DMS53 treated with DMSO at 0.1 percent for 48 hours (cell line): ENCODE data around the gene SUPV3L1.

Experiments used
- DNase-seq: peaks from one replicate; lab custom pipeline; 2025; ENCODE audit not compliant: unreplicated experiment; lab: John Stamatoyannopoulos, UW

SUPV3L1 gene

DNA sequence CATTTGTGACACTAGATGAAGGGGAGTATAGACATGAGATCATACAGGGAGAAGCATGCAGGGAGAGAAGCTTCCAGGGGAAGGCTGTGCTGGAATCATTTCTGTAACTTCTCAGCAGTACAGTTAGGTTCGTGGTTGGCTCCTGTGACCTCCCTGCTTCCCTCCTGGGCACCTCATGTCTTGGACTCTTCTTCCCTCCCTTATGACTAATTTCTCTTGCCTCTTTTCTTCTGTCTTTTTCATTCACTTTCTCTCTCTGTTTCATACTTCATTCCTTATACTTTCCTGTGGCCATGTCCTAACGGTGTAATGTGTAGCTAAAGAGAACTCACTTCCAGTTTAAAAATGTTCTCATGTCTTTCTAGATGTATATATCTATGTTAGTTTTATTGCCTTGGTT lies 21.0 kb downstream of the SUPV3L1 start:
- no peak for DNase-seq

DNA sequence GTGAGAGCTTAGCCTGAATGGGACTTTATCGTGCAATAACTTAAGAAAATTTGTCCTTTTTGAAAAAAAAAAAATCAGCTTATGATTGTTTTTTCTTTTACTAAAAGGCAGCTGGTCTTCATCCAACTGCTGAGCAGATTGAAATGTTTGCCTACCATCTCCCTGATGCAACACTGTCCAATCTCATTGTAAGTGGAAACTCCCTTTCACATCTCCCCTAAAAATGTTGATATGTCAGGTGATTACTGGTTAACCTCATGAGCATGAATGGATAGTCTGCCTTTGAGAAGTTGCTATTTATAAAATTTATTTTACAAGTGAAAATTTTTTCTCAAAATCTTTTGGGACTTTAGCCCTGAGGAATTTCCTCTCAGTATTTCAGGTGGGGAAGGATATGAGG lies 22.3 kb downstream of the SUPV3L1 start:
- no peak for DNase-seq

DNA sequence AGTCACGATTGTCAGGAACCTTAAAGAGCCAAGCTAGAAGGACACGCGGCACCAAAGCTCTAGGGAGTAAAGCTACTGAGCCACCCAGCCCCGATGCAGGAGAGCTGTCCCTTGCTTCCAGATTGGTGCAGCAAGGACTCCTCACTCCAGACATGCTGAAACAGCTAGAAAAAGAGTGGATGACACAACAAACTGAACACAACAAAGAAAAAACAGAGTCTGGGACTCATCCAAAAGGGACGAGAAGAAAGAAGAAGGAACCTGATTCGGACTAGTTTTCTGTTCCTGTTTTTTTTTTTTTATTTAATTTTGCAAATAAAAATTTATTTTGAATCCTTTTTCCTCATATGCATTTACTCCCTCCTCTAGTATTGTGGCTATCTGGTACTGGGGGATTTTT lies 28.7 kb downstream of the SUPV3L1 start:
- DNase-seq: no peak

DNA sequence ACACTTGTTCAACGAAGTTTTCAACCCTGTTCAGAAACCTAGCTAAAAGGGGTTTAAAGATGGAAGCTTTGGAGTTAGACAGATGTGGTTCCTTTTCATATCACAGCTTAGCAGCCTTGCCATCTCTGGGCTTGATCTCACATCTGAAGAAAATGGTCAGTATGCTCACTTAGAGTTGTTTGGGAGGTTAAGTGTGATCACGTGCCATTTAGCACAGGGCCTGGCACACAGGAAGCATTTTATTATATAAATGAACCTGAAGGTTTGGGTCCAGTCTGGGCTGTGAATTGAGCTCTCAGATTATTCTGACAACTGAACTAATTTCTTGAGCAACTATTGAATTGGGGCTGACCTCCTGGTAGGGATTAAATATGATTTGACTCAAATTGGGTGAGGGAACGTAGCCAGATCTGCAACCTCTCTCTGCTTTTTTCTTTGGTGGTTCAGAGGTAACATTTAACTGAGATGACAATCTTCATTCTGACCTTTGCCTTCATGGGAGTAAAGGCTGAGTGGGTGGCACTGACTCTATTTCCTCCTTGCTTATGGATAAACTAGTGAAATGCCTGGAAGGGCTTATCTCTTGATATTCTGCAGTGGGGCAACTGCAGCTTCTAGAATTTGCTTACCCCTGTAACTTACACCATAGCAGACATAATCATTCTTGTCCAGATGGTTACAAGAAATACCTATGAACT lies 29.9 kb downstream of the SUPV3L1 start:
- DNase-seq: no peak

DNA sequence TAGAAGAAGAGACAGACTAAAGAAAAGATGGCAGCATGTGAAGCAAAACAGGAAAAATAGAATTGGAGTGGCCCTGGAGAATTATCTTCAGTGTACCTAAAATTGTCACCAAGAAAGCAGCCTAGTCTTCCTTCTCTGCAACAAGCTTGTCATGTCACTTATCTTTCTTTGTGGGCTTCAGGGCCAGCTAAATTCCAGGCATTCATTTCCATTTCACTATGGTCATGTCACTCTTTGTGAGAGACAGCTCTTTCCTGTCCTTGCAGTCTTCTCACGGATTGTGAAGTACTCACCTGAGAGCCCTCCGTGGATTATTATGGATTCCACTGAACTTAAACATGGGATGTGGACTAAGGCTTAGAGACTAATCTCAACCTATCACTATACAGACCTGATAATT lies 31.1 kb downstream of the SUPV3L1 start:
- DNase-seq: no peak

DNA sequence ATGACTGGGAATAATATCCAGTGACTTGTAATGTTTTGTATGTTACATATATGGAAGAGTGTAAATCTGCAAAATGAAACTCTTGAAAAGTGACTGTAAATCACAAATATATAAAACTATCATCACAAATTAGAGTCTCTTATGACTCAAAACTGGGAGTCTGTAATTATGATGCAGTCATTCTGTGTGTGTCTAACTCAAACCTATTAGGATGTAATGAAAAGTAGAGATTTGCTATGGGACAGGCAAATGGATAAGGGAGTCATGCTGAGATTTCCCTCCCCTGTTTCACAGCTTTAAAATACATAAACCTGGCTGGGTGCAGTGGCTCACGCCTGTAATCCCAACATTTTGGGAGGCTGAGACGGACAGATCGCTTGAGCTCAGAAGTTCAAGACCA lies 31.5 kb downstream of the SUPV3L1 start:
- DNase-seq: no peak

DNA sequence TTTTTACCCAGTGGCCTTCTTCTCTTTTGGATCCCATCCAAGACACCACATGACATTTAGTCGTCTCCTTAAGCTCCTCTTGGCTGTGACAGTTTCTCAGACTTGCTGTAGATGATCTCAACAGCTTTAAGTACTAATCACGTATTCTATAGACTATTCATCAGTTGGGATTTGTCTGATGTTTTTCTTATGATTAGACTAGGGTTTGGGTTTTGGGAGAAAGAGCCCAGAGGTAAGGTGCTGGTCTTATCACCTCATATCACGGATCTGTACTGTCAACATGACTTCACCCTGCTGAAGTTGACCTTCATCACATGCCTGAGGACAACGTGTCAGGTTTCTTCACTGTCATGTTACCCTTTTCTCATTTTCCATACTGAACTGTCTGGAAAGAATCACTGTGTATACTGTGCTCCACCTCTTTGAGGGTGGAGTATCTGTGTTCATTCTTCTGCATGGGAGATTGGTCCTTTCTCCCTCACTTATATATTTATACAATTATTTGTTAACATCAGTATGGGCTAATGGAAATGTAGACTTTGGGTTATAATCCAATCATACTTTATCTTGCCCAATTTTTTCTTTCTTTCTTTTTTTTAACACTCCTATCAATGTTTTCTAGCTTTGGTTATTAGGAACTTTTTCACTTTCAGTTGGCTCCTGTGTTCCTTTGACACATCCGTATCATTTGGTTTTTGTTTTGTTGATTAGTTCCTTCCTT lies 33.7 kb downstream of the SUPV3L1 start:
- DNase-seq: no peak

DNA sequence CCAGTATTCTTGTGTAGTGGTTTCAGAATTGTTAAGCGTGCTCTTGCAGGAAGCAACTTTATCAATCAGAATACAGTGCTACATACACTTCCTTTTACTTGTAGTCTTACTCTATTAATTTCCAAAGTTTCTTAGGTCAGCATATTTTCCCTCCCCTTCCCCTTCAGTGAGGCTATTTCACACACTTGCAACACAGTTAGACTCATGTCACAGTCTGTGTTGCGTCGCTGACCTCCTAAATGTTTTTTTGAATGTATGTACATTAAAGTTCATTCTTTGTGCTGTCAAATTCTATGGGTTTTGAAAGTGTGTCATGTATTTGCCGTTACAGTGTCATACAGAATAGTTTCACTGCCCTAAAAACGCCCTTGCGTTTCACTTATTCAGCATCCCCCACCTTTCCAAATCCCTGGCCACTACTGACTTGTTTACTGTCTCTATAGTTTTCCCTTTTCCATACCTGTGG lies 34.7 kb downstream of the SUPV3L1 start:
- no peak for DNase-seq

DNA sequence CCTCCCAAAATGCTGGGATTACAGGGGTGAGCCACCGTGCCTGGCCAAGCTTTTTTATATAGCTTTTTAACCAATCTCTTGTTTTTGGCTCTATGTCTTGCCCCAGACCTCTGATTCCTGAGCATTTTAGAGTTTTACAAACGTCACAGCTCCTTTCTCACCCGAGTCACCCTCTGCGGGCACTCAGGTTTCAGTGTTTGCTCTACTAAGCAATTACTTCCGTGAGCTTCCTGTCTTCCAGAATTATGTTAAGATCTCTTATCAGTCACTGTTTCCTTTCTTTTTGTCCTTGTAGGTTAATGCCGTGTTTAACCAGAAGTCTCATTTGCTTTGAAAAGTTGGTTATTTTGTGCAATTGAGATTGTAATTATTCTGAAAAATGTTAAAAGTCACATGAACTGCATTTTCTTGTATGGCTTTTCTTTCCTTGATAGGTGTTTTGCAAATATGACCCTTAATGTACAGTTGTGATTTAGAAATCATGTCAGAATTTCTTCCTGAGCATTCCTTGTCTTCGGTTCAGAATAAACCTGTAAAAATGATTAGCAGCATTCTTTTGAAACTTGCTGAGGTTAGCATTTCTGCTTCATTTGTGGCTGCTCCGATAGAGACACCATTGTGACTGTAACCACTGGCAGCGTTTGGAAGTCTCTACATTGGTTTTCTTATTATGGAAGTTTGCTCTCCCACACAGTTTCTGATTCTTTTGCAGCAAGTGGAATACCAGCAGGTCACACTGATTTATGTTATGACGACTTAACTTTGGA lies 35.6 kb downstream of the SUPV3L1 start:
- DNase-seq: no peak

DNA sequence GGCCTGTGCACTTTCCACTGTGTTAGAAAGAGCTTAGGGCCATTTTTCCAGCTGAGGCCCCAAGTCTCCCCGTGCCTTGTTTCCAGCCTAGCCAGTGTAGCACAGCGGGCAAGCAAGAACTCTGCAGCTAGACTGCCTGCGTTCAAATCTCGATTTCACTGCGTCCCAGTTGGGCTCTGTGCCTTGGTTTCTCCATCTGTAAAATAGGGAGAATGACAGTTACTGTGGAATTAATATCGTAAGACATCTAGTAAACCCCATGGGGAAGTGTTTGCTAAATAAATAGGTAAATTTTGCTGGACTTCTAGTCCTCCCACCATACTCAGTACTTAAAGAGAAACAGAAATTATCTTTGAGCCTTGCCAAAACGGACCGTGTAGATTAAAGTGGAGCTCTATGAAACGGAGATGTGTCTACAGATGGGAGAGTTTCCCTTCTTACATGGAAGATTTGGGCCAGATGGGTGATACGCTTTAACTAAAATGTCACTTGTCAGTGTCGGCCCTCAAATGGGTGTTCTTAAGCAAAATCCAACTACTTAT lies 36.6 kb downstream of the SUPV3L1 start:
- DNase-seq: no peak

DNA sequence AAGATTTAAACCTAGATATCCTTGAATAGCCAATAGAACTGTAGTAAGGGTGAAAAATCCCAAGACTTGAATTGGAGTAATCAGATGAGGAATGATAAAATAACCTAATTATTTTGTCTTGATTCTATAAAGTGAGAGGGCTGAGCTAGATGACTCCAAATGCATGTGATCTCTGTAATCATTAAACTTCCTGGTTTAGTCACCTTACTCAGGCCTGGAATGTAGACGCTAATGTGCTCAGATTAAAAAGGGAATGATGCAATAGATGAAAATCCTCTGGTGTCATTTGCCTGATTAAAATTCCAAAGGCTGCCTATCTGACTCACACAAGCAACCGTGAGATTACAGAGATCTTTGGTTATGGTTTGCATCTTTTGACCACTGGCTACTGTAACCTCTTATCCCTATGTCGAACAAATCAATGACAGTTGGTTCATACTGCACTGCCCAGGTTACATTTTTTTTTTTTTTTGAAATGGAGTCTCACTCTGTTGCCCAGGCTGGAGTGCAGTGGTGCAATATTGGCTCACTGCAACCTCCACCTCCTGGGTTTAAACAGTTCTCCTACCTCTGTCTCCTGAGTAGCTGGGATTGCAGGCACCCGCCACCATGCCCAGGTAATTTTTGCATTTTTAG lies 37.2 kb downstream of the SUPV3L1 start:
- peak; percentile 64 for DNase-seq

DNA sequence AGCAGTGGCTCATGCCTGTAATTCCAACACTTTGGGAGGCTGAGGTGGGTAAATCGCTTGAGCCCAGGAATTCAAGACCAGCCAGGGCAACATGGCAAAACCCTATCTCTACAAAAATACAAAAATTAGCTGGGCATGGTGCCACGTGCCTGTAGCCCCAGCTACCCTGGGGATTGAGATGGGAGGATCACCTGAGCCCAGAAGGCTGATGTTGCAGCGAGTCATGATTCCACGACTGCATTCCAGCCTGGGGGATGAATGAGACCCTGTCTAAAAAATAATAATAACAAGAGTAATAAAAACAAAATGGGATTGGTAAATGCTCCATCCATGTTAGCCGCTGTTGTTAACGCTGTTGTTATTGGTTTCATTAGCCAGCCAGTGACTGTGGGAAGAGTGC lies 38.8 kb downstream of the SUPV3L1 start:
- no peak for DNase-seq

DNA sequence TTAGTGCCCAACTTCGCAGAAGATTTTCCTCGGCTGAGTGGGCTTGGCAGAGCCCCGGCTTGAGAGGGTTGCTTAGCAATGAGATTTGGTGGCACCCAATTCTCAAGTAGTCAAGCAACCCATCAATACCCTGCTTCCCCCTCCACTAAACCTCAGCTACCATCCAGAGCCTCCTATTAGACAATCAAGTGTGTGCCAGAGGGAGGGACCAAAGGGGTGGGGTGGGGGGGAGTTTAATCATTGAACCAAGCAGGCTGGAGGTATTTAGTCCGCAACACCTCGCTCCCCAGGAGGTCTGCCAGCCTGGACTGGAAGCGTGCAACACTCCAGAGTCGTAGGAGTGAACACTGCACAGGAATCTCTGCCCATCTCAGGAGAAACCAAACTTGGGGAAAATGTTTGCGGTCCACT lies 40.0 kb downstream of the SUPV3L1 start, which contains the start of gene HKDC1:
Gene HKDC1 (plus strand): TSS at position 292 of the 411 bp plus-strand sequence. CDS start 104 bp downstream, at position 396.
- no peak for DNase-seq

DNA sequence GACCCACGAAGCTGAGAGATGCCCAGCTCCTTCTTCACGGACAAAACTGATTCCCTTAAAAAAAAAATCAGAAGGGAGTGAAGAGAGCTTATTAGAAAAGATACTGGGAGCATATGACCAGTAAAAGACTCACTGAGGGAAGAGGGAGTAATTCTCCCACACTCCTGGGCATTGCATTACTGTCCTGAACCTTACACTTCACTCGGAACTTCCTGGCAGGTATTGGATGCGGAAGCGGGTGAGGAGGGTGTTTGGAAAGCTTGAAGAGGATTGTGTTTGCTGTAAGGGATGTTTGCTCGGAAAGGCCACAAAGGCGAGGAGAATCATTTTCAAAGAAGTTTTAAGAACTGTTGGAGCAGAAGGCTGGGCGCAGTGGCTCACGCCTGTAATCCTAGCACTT lies 40.5 kb downstream of the SUPV3L1 start:
- no peak for DNase-seq

DNA sequence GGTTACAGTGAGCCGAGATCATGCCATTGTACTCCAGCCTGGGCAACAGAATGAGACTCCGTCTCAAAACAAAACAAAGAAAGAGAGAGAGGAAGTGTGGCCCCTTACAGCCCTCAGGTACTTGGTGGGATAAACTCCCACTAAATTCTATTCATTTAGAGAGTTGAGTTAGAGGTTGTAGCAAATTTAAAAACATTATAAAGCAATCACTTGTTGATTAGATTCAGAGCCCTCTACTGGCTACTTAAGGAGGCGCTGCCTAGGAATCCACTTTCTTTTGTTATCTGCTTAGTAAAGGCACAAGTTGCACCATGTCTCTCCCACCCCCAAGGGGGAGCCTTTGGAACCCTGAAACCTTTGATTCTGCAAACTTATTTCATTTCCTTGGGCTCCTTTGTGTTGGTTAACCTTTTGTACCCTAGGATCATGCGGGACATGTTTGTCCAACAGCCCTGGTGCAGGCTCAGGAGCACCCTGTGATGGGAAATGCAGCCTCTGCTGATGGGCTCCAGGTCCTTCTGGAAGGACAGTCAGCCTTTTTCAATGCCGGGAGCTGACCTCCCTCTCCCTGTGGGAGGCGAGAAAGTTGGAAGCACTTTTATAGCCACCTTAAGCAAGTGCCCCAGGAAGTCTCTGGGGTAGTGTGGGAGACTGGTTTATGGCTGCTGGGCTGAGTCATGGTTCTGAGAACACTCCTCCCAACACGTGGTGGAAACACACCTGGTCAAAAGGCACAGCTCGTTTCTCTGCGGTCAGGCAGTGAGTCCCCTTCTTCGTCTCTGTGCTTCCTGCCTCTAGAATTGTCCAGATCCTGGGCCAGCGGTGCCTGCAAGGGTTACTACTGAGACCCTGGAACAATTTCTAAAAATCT lies 42.4 kb downstream of the SUPV3L1 start:
- DNase-seq: peak; percentile 75

DNA sequence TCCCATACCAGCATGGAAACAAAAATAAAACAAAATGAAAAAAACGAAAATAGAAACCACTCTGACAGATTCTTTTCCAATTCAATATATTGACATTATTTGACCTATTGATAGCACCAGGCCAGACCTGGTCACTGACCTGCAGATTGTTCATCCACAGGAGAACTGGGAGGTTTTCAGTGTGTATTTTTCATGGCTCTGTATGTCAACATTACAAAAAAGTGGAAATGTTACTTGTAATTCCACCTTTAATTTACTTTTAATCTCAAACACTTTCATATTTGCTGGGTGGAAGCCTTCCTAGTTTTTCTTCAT lies 43.0 kb downstream of the SUPV3L1 start:
- DNase-seq: no peak

DNA sequence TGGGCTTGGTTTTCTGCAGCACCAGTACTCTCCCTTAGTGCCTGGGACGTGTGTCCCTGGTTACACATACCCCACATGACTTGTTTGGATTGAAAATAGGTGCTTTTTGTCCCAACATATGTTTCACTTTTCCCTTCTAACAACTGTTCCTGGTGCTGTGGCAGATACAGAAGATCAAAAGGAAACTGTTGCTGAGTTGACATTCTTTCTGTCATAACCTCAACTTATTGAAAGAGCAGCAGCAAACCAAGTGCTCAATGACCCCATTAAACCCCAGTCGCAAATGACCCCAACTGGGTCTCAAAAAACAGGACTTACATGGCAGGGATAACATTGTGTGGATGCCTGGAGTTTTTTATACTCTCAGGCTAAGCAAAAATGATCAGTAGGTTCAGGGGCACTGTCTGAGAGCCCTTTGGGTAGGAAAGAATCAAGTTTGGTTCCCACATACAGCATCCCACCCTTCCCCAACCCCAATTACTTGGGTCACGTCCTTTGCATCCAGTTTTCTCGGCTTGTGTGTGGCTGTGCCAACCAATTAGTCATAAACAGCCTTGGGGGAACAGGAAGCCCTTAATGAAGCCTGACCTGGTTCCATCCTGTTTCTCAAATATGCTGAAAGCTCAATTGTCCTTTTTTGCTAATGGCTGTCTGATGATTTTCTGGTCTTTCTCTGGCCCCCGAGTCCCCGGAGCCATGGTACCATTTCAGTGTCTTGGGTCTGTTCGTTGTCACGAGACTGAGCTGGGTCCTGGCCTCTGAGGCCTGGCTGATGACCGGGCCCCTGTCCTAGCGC lies 45.0 kb downstream of the SUPV3L1 start:
- no peak for DNase-seq

DNA sequence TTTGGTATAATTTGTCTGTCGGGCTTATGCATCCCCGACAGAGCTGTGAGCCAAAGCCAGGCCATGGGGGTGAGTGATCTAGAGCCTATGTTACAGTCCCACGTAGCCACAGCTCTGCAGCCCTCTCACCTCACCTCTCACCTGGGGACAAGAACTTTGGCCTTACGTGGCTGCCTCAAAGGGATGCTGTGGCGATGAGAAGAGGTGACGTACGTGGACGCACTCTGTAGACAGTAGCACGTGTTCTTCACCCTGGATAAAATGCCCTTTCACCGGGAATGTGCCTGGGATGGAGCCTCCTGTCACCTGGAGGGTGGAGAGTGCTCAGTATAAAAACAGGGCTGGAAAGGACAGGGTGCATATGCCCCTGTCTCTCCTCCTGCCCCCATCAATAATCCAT lies 45.6 kb downstream of the SUPV3L1 start:
- DNase-seq: no peak

DNA sequence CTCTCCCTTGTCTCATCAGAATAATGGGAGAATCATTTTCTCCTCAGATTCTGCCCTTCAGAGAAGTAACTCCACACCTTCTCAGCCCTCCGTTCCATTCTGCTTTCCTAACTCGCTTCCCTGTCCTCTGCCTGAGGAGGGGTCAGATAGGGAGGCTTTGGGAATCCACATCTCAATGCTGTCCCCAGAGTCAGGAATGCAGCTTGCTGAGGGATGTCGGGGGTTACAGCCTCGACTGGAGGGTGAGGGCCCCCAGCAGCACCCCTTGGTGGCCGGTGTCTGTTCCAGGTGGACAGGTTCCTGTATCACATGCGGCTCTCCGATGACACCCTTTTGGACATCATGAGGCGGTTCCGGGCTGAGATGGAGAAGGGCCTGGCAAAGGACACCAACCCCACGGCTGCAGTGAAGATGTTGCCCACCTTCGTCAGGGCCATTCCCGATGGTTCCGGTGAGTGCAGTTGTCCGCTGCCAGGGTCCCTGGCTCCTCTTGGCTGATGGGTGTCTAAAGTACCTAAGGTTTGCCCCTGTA lies 47.0 kb downstream of the SUPV3L1 start:
- no peak for DNase-seq
